GM15510 (cell line): ENCODE data around the gene SHISA5.
A peak's percentile ranks its signal among the peaks of the same experiment; 100 is the strongest.

ENCODE experiments used
- POLR2A ChIP-seq: IDR thresholded peaks from 3 replicates; pipeline ENCODE4 v1.6.1; 2011; ENCODE audit warnings: borderline replicate concordance; ENCODE audit not compliant: insufficient read length; ENCODE audit errors: extremely low read depth

Gene SHISA5

GRCh38 chr3:48446425-48447193, 57.4 kb downstream of the SHISA5 start, which contains the start of gene ATRIP:
Gene ATRIP (plus strand): TSS chr3:48446737. CDS start chr3:48446846, 109 bp downstream.
- TF ChIP-seq POLR2A = peak; percentile 98

GRCh38 chr3:48446043-48446424, 57.9 kb downstream of the SHISA5 start:
- no peak for TF ChIP-seq POLR2A

GRCh38 chr3:48445277-48445882, 58.6 kb downstream of the SHISA5 start:
- TF ChIP-seq POLR2A = no peak

GRCh38 chr3:48441940-48442339, 62.0 kb downstream of the SHISA5 start:
- TF ChIP-seq POLR2A = no peak

GRCh38 chr3:48440590-48440958, 63.4 kb downstream of the SHISA5 start:
- TF ChIP-seq POLR2A = no peak

GRCh38 chr3:48439820-48440589, 64.0 kb downstream of the SHISA5 start, which contains the start of the genes CCDC51 and TMA7:
Gene CCDC51 (minus strand): TSS chr3:48440119. CDS start chr3:48435128, 4,991 bp downstream.
Gene TMA7 (plus strand): TSS chr3:48440257. CDS start chr3:48440297, 40 bp downstream.
- TF ChIP-seq POLR2A = peak; percentile 77

- TF ChIP-seq POLR2A = no peak
These were observed 66.2 kb downstream of the SHISA5 start for GRCh38 chr3:48437812-48438211.

- TF ChIP-seq POLR2A = no peak
These were observed 67.1 kb downstream of the SHISA5 start for GRCh38 chr3:48436855-48437254.

GRCh38 chr3:48436477-48436787, 67.5 kb downstream of the SHISA5 start:
- no peak for TF ChIP-seq POLR2A

GRCh38 chr3:48435774-48436476, 68.0 kb downstream of the SHISA5 start:
- no peak for TF ChIP-seq POLR2A

- TF ChIP-seq POLR2A = no peak
These were observed 68.8 kb downstream of the SHISA5 start for GRCh38 chr3:48435223-48435595.

- no peak for TF ChIP-seq POLR2A
These were observed 69.3 kb downstream of the SHISA5 start for GRCh38 chr3:48434591-48435222.

GRCh38 chr3:48433472-48434118, 70.4 kb downstream of the SHISA5 start:
- TF ChIP-seq POLR2A = no peak
